HG03439 (cell line): ENCODE data around the gene PLEKHA6.
"Not testable (repeated sequence)": the region's sequence is repeated elsewhere in the genome, so short reads cannot be mapped to it uniquely, and the experiment has no call there.

Experiments
- ATAC-seq: cut with Tn5 transposase; IDR thresholded peaks from one replicate; pipeline ENCODE4 v1.9.1; 2021; ENCODE audit warnings: mild to moderate bottlenecking, moderate library complexity; ENCODE audit not compliant: unreplicated experiment

The PLEKHA6 gene

GRCh38 chr1:204316164-204316563, 43.6 kb downstream of the PLEKHA6 start:
- ATAC-seq: no peak

GRCh38 chr1:204314893-204315658, 44.7 kb downstream of the PLEKHA6 start:
- no peak for ATAC-seq

GRCh38 chr1:204314171-204314892, 45.4 kb downstream of the PLEKHA6 start:
- ATAC-seq: no peak

GRCh38 chr1:204313675-204314074, 46.1 kb downstream of the PLEKHA6 start:
- ATAC-seq: no peak

GRCh38 chr1:204310970-204311369, 48.8 kb downstream of the PLEKHA6 start:
- ATAC-seq: not testable (repeated sequence)

- no peak for ATAC-seq
Observed at GRCh38 chr1:204308023-204308628, 51.6 kb downstream of the PLEKHA6 start.

- no peak for ATAC-seq
Observed at GRCh38 chr1:204307334-204307883, 52.3 kb downstream of the PLEKHA6 start.

- ATAC-seq: no peak
Observed at GRCh38 chr1:204306076-204306475, 53.7 kb downstream of the PLEKHA6 start.

GRCh38 chr1:204304067-204304466, 55.7 kb downstream of the PLEKHA6 start:
- ATAC-seq: no peak

- ATAC-seq: no peak
Observed at GRCh38 chr1:204302769-204303168, 57.0 kb downstream of the PLEKHA6 start.

GRCh38 chr1:204301171-204301957, 58.4 kb downstream of the PLEKHA6 start:
- ATAC-seq: no peak

GRCh38 chr1:204299814-204300365, 59.8 kb downstream of the PLEKHA6 start:
- no peak for ATAC-seq

- ATAC-seq: no peak
Observed at GRCh38 chr1:204296431-204296988, 63.2 kb downstream of the PLEKHA6 start.

- no peak for ATAC-seq
Observed at GRCh38 chr1:204295671-204296070, 64.1 kb downstream of the PLEKHA6 start.

GRCh38 chr1:204294357-204294756, 65.4 kb downstream of the PLEKHA6 start:
- no peak for ATAC-seq

GRCh38 chr1:204293605-204294337, 66.0 kb downstream of the PLEKHA6 start:
- ATAC-seq: no peak

- ATAC-seq: no peak
Observed at GRCh38 chr1:204292740-204293139, 67.0 kb downstream of the PLEKHA6 start.

GRCh38 chr1:204289280-204289679, 70.4 kb downstream of the PLEKHA6 start:
- ATAC-seq: no peak

- no peak for ATAC-seq
Observed at GRCh38 chr1:204288021-204288588, 71.6 kb downstream of the PLEKHA6 start.
